Stimulated activated naive CD4-positive, alpha-beta T cell treated with Interleukin-2 at 50 U/mL for 16 hours (primary cell): ENCODE results near the gene HMGXB3.
"Not testable (repeated sequence)": the region's sequence is repeated elsewhere in the genome, so short reads cannot be mapped to it uniquely, and the experiment has no call there.

ENCODE experiments used
- DNase-seq: peaks from one replicate; lab custom pipeline; 2025; lab: John Stamatoyannopoulos, UW

Gene HMGXB3

GRCh38 chr5:150021491-150022157 lies 21.1 kb downstream of the HMGXB3 start:
- no peak for DNase-seq

- DNase-seq, result no peak
Measured at GRCh38 chr5:150022158-150022531, 21.6 kb downstream of the HMGXB3 start.

- no peak for DNase-seq
Measured at GRCh38 chr5:150022681-150023080, 22.1 kb downstream of the HMGXB3 start.

- DNase-seq, result no peak
Measured at GRCh38 chr5:150023136-150023535, 22.6 kb downstream of the HMGXB3 start.

- no peak for DNase-seq
Measured at GRCh38 chr5:150024346-150024984, 23.9 kb downstream of the HMGXB3 start.

GRCh38 chr5:150026682-150027172 lies 26.2 kb downstream of the HMGXB3 start:
- no peak for DNase-seq

GRCh38 chr5:150028047-150028446 lies 27.5 kb downstream of the HMGXB3 start:
- DNase-seq, result not testable (repeated sequence)

- DNase-seq, result no peak
Measured at GRCh38 chr5:150033334-150033733, 32.8 kb downstream of the HMGXB3 start.

- no peak for DNase-seq
Measured at GRCh38 chr5:150034662-150035061, 34.1 kb downstream of the HMGXB3 start.

GRCh38 chr5:150035139-150035895 lies 34.8 kb downstream of the HMGXB3 start:
- no peak for DNase-seq

- no peak for DNase-seq
Measured at GRCh38 chr5:150036513-150036912, 36.0 kb downstream of the HMGXB3 start.

- DNase-seq, result no peak
Measured at GRCh38 chr5:150038547-150038946, 38.0 kb downstream of the HMGXB3 start.

- DNase-seq, result no peak
Measured at GRCh38 chr5:150042459-150042858, 41.9 kb downstream of the HMGXB3 start.

GRCh38 chr5:150043657-150044328 lies 43.3 kb downstream of the HMGXB3 start:
- DNase-seq, result no peak

GRCh38 chr5:150044329-150044681 lies 43.8 kb downstream of the HMGXB3 start:
- DNase-seq, result no peak

GRCh38 chr5:150044712-150045111 lies 44.2 kb downstream of the HMGXB3 start:
- no peak for DNase-seq

- no peak for DNase-seq
Measured at GRCh38 chr5:150045549-150045948, 45.0 kb downstream of the HMGXB3 start.

GRCh38 chr5:150046031-150046430 lies 45.5 kb downstream of the HMGXB3 start:
- DNase-seq, result no peak

- not testable (repeated sequence) for DNase-seq
Measured at GRCh38 chr5:150050172-150050811, 49.8 kb downstream of the HMGXB3 start.

GRCh38 chr5:150051657-150052195 lies 51.2 kb downstream of the HMGXB3 start:
- no peak for DNase-seq

- no peak for DNase-seq
Measured at GRCh38 chr5:150052226-150052955, 51.9 kb downstream of the HMGXB3 start.
